TTC549 (cell line): ENCODE results near the gene NEU4.
"Not testable (repeated sequence)": the region's sequence is repeated elsewhere in the genome, so short reads cannot be mapped to it uniquely, and the experiment has no call there.

Experiments
- FAIRE-seq: peaks from 2 replicates; lab custom pipeline; 2012; peaks lifted over from hg19 to GRCh38; lab: Jason Lieb, UNC

The NEU4 gene

DNA sequence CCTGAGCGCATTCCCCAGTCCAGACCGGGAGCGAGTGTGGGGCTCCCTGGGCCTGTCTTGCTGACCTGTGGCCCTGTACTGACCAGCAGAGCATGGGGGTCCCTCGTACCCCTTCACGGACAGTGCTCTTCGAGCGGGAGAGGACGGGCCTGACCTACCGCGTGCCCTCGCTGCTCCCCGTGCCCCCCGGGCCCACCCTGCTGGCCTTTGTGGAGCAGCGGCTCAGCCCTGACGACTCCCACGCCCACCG lies 5.3 kb downstream of the NEU4 start:
- no peak for FAIRE-seq

DNA sequence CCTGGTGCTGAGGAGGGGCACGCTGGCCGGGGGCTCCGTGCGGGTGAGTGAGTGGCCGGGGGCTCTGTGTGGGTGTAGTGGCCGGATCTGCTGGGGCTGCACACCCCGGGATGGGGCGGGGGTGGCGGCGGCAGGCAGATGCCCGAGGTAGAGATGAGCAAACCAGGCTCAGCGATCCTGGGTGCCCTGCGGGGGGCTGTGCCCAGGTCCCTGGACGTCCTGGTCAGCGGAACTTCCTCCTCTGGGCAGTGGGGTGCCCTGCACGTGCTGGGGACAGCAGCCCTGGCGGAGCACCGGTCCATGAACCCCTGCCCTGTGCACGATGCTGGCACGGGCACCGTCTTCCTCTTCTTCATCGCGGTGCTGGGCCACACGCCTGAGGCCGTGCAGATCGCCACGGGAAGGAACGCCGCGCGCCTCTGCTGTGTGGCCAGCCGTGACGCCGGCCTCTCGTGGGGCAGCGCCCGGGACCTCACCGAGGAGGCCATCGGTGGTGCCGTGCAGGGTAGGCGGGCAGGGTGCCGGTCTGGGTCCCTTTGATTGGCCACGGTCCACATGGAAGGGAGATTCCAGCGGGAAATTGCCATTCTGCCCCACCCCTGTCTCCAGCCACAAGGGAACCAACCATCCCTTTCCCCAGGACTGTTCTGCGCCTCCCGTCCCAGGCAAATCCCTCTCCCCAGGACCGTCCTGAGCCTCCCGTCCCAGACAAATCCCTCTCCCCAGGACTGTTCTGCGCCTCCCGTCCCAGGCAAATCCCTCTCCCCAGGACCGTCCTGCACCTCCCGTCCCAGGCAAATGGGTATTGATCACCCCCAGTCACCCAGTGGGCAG lies 5.9 kb downstream of the NEU4 start:
- FAIRE-seq: no peak

DNA sequence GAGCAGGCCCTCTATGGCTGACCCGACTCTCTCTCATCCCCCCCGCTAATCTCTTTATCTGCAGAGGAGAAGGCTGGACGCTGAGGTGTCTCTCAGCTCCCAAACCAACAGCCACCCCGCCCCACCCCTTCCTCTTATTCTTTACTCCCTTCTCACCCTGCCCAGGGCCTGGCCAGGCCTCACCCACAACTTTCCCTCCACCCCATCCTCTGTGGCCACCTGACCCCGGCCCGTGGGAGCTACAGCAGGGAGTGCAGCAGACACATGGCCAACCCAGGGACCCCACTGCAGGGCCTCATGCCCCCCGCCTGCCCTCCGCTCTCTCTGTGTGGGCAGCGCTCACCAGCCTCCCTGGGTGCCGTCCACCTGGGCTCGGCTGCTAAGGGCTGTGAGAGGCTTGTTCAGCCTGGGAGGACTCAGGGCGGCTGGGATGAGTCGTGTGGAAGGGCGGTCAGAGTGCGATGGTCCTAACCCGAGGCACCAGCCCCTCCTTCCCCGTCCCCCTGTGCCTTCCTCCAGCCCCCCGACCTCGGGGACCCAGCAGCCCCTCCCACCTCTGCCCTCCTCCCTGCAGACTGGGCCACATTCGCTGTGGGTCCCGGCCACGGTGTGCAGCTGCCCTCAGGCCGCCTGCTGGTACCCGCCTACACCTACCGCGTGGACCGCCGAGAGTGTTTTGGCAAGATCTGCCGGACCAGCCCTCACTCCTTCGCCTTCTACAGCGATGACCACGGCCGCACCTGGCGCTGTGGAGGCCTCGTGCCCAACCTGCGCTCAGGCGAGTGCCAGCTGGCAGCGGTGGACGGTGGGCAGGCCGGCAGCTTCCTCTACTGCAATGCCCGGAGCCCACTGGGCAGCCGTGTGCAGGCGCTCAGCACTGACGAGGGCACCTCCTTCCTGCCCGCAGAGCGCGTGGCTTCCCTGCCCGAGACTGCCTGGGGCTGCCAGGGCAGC lies 6.8 kb downstream of the NEU4 start:
- FAIRE-seq: no peak

DNA sequence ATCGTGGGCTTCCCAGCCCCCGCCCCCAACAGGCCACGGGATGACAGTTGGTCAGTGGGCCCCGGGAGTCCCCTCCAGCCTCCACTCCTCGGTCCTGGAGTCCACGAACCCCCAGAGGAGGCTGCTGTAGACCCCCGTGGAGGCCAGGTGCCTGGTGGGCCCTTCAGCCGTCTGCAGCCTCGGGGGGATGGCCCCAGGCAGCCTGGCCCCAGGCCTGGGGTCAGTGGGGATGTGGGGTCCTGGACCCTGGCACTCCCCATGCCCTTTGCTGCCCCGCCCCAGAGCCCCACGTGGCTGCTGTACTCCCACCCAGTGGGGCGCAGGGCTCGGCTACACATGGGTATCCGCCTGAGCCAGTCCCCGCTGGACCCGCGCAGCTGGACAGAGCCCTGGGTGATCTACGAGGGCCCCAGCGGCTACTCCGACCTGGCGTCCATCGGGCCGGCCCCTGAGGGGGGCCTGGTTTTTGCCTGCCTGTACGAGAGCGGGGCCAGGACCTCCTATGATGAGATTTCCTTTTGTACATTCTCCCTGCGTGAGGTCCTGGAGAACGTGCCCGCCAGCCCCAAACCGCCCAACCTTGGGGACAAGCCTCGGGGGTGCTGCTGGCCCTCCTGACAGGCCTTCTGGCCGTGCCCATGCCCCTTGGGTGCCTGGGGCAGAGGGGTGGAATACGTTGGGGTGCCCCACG lies 7.6 kb downstream of the NEU4 start:
- no peak for FAIRE-seq

DNA sequence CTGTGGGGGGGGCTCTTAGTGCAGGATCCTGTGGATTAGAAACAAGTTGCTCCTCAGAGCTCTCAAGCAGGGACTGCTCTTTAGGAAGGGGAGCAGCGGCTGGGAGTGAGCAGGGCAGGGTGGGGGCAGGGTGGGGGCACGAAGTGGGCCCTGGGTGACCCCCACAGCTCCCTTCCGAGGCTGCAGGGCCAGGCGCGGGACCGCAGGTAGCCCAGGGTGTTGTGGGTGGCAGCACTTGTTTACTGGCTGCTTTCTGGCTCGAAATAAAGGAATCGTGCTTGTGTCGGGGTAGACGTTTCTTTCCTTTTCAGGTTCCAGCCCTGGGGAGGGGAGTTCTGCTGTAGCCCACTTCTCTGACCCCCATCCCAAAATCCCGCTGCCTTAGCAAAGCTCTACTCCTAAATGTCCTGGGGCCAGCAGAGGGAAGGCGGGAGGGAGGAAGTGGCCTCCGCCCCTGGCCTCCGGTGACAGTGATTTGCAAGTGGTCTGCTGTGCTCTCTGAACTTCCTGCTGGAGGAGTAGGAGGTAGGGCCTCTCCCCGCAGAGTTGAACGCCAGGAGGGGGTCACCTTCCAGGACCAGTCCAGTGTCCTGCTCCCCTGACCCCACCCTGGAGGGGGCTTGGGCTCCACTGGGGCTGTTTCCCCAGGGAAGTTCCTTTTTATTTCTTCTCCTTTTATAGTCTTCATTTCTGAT lies 8.3 kb downstream of the NEU4 start:
- FAIRE-seq: no peak

DNA sequence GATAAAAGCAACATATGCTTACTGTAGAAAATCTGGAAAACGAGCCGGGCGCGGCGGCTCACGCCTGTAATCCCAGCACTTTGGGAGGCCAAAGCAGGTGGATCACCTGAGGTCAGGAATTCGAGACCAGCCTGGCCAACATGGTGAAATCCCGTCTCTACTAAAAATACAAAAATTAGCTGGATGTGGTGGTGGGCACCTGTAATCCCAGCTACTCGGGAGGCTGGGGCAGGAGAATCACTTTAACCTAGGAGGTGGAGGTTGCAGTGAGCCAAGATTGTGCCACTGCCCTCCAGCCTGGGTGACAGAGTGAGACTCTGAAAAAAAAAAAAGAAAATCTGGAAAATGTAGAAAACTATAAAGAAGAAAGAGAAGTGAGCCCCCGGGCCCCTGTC lies 8.8 kb downstream of the NEU4 start:
- FAIRE-seq: not testable (repeated sequence)

DNA sequence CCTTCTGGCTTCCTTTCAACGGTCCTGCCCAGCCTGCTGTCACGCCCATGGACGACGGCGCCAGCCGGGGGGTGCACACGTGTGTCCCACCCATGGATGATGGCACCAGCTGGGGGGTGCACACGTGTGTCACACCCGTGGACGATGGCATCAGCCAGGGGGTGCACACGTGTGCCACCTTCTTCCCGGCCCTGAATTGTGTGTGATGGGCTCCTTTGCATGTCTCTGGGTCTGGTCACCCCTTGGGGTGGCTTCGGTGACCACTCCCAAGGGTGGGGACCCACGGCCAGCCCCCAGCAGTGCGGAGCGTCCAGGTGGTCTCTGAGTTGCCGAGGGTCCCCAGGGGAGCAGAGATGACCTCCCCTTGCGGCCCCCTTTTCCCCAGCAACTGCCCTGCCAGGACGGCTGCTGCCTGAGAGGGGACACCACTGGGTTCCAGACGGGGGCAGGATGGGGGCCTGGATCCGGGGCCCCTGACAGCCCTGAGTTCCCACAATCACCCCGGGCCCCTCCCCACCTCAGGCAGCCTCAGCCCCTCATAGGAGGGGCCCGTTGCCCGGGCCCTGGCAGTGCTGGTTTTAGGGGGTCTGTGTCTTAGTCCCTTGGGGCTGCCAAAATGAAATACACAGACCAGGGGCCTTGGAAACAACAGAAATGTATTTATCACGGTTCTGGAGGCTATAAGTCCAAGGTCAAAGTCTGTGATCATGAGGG lies 9.4 kb downstream of the NEU4 start:
- FAIRE-seq: no peak

DNA sequence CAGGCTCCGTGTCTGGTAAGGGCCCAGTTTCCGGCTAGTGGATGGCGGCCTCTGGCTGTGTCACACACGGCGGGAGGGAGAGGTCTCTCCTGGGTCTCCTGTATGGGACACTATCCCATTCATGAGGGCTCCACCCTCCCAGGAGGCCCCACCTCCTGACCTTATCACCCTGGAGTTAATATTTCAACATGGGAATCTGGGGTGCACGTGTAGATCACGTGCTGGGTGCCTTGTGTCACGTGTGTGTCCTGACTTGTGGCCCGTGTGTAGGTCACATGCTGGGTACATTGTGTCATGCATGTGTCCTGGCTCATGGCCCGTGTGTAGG lies 9.9 kb downstream of the NEU4 start:
- no peak for FAIRE-seq

DNA sequence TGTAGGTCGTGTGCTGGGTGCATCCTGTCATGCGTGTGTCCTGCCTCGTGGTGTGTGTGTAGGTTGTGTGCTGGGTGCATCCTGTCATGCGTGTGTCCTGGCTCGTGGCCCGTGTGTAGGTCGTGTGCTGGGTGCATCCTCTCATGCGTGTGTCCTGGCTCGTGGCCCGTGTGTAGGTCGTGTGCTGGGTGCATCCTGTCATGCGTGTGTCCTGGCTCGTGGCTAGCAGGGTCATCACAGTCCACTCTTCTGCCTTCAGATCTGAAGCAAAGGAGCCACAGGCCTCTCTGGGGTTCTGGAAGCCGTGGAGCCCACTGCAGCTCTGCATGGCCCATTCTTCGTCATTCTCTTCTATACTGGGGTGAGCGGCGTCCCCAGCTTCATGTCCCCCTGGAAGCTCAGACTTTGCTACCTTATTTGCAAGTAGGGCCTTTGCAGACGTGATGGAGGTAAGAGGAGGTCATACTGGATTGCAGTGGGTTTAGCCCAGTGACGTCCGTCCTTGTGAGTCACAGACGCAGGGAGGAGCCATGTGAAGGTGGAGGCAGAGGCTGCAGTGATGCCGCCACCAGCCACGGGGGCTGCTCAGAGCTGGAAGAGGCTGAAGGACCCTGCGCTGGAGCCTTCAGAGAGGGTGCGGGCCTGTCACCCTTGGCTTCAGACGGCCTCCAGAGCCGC lies 11.1 kb downstream of the NEU4 start:
- FAIRE-seq: not testable (repeated sequence)

DNA sequence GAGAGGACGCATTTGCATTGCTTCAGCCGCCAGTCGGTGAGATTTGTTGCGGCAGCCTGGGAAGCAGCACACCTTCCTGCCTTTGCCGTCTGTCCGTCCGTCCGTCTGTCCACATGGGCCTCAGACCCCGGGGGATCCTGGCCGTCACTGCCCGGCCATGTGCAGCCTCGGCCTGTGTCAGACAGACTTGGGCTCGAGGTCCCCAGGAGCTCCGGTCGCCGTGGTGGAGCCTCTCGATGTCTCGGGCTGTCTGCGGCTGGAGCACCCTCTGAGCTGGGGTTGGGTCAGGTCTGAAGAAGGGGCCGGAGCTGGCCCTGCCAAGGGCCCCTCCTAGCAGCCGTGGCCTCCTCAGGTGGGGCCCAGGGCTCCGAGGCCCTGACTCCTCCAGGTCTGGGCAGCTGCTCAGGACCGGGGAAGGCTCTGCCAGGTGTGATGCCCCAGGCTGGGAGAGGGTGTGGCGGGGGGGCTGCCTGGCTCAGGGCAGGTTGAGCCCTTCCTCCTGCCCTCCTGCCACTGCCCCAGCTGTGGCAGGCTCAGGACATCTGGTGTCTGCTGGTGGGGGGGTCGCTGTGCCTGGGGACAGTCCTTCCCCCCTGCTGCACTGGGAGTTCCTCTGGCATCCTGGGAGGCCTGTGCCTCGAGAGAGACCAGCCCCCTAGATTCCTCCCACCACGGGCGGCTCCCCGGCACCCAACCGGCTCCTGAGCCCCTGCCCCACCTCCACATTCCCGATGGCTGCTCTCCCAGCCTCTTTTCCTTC lies 11.8 kb downstream of the NEU4 start:
- no peak for FAIRE-seq

DNA sequence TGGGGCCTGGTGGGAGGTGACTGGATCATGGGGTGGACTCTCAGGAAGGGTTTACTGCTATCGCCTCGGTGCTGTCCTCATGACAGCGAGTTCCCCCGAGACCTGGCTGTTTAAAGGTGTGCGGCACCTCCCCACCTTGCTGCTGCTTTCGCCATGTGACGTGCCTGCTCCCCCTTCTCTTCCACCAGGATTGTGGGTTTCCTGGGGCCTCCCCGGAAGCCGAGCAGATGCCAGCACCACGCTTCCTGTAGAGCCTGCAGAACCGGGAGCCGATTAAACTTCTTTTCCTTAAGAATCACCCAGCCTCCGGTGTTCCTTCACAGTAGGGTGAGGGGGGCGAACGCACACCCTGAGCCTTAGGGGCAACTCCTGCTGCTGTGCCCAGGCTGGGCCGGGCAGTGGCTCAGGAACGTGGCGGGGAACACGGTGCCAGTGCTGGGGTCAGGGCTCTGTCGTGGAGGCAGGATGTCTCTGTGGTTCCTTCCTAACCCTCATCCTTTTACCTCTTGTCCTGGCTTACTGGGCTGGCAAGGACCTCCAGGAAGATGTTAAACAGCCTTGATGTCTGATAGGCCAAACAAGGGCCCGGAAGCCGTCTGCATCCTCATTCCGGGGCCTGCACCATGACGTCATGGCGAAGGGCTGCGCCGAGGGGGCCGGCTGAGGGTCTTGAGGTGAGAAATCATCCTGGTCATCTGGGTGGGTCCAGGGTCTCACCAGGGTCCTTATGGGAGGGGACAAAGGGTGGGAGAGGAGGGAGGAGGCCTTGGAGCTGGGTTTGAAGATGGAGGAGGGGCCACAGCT lies 12.7 kb downstream of the NEU4 start:
- FAIRE-seq: no peak

DNA sequence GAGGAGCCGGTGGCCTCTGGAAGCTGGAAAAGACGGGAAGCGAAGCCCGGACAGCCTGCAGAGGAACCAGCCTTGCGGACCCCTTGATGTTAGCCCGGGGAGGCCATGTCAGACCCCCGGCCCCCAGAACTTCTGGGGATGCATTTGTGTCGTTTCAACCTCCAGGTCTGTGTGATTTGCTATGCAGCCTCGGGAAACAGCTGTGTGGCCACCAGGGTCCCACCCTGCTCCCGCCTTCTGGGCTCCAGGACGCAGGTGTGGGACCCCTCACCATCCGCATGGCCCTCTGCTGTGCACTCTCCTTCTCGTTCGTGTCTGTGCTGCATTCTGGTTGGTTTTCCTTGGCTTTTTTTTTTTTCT lies 13.3 kb downstream of the NEU4 start:
- no peak for FAIRE-seq

DNA sequence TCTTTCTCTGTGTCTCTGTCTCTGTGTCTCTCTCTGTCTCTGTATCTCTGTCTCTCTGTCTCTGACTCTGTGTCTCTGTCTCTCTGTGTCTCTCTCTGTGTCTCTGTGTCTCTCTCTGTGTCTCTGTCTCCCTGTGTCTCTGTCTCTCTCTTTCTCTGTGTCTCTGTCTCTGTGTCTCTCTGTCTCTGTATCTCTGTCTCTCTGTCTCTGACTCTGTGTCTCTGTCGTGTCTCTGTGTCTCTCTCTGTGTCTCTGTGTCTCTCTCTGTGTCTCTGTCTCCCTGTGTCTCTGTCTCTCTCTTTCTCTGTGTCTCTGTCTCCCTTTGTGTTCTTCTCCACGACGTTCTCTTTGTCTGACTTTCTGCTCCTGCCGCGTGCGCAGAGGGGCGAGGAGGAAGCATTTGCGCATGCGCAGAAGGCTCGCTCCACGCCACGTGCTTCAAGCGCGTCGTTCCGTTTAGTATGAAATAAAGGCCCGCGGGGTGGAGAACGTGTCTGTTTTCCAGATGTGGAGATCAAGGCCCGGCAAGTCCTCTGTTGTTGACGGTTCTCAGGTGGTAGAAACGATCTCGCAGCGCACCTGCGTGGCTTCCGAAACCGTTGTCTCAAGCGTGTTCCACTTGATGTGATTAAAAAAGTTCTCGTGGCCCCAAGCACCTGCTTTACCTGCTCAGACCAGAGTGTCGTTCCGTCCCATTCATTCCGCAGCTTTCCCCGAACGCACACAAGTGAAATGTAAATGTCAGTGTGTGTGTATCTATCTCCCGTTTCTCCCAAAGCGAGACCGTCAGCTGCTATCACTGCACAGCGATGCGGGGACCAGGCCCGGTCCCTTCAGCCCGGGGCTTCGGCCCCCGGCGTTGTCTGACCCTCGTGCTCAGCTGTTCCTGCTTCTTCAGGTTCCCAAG lies 14.8 kb downstream of the NEU4 start:
- FAIRE-seq: not testable (repeated sequence)

DNA sequence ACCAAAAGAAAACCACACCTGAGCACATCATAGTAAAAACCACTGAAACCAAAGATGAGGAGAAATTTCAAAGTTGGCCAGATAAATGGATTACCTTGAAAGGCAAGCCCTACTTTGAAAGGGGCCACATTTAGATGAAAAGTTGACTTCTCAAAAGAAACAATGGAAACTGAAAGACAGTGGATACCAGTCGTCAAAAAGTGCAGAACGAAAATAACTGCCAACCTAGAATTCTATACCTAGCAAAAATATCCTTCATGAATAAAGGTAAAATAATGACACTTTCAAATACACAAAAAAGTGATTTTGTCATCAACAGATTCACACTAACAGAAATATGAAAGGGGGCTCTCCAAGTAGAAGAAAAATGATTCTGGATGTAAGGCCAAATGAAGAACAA lies 18.4 kb downstream of the NEU4 start:
- no peak for FAIRE-seq

DNA sequence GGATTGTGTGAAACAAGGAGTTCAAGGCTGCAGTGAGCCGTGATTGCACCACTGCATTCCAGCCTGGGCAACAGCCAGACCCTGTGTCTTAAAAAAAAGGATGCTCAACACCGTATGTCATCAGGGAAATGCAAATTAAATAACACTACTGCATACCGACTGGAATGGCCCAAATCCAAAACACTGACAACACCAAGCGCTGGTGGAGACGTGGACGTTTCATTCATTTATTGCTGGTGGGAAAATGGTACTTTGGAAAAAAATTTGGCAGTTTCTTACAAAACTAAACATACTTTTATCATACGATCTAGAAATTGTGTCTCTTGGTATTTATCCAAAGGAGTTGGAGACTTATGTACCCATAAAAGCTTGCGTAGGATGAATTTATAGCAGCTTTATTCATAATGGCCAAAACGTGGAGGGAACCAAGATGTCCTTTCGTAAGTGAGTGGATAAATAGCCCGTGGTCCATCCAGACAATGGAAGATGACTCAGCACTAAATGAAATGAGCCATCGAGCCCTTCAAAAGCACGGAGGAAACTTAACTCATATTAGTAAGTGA lies 24.2 kb downstream of the NEU4 start:
- no peak for FAIRE-seq

DNA sequence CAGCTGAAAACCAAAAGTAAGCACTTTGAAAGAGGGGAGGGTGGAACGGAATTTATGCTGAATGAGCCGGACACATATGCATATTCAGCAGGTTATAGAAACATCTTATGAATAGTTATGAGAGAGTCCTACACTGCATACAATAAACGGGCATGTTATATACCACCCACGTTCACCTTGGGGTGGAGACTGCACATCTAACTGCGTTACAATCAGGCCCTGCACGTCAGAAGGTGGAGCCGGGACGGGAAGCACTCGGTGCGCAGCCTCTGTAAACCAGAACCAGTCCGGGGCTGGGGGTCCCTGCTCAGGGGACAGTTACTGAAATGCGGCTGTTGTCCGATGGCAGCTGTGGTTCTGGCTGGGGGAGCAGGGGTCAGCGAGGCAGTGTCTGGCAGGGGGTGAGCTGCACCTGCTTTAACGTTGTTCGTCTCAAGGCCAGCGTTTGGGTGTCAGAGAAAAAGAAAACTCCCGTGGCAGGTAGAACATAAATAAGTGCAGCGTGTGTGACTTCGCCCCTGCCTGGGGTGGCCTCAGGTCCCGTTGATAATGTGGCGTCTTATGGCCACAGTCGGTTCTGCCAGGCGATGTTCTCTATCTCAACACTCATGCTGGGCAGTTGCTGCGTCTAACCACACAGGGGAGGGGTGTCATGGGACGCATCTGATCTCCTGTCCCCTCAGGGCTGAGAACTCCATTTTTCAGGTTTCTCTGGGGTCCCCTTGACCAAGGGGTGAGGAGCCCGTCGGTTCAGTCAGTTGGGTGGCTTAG lies 24.9 kb downstream of the NEU4 start:
- FAIRE-seq: not testable (repeated sequence)

DNA sequence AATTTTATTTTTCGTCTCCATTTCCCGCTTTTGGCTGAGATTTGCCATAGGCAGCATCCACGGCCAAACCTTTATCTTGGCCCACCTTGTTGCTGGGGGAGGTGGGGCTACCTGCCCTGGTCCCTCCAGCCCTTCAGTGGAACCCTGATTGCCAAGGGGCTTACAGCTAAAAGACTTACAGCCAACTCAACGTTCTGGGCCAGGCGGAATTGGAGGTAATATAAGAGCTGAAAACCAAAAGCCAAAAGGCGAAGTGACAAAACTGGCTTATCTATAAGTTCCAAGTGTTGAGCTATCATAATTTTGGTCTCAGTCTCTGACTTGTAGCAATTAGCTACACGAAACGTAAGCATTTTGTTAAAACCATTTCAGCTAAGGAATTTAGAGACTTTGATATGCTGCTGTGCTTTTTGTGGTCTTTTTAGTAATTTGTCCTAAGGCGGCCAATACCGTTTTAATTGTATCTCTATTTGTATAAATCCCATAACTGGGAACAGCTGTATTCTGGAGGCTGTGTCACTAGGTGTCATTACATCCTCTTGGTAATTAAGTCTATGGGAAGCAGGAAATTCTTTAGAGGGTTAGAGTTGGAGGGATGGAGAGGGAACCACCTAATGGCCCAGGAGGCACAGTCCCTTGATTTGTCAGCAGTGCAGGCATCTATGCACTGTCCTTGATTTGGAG lies 25.7 kb downstream of the NEU4 start:
- FAIRE-seq: no peak
